ENCODE results near the gene MMS19.
"Not testable (repeated sequence)": the region's sequence is repeated elsewhere in the genome, so short reads cannot be mapped to it uniquely, and the experiment has no call there.

MMS19 gene

GRCh38 chr10:97498076-97498840 lies at the start of gene MMS19:
Gene MMS19 (minus strand): TSS chr10:97498422. CDS start chr10:97498384, 38 bp downstream.
- DNase-seq, result peak; percentile 100

GRCh38 chr10:97547962-97548361 lies 49.7 kb upstream of the MMS19 start:
- DNase-seq, result no peak

- DNase-seq, result no peak
These were observed 49.0 kb upstream of the MMS19 start for GRCh38 chr10:97547271-97547600.

- no peak for DNase-seq
These were observed 48.4 kb upstream of the MMS19 start for GRCh38 chr10:97546456-97547270.

- peak; percentile 32 for DNase-seq
These were observed 44.9 kb upstream of the MMS19 start for GRCh38 chr10:97543025-97543546.

- peak; percentile 24 for DNase-seq
These were observed 44.2 kb upstream of the MMS19 start for GRCh38 chr10:97542169-97543024.

GRCh38 chr10:97540669-97541500 lies 42.7 kb upstream of the MMS19 start:
- no peak for DNase-seq

GRCh38 chr10:97539523-97540200 lies 41.4 kb upstream of the MMS19 start:
- no peak for DNase-seq

- no peak for DNase-seq
These were observed 40.6 kb upstream of the MMS19 start for GRCh38 chr10:97538839-97539238.

GRCh38 chr10:97538411-97538810 lies 40.2 kb upstream of the MMS19 start:
- no peak for DNase-seq

GRCh38 chr10:97537186-97537869 lies 39.1 kb upstream of the MMS19 start:
- no peak for DNase-seq

- peak; percentile 21 for DNase-seq
These were observed 36.6 kb upstream of the MMS19 start for GRCh38 chr10:97534746-97535367.

- no peak for DNase-seq
These were observed 35.7 kb upstream of the MMS19 start for GRCh38 chr10:97533888-97534287.

- DNase-seq, result no peak
These were observed 34.9 kb upstream of the MMS19 start for GRCh38 chr10:97532935-97533671.

- no peak for DNase-seq
These were observed 33.3 kb upstream of the MMS19 start for GRCh38 chr10:97531401-97531986.

- DNase-seq, result no peak
These were observed 31.7 kb upstream of the MMS19 start for GRCh38 chr10:97529685-97530465.

- DNase-seq, result not testable (repeated sequence)
These were observed 30.7 kb upstream of the MMS19 start for GRCh38 chr10:97528876-97529275.

- DNase-seq, result no peak
These were observed 27.5 kb upstream of the MMS19 start for GRCh38 chr10:97525683-97526110.

All from stimulated activated naive CD4-positive, alpha-beta T cell treated with Interleukin-2 at 50 U/mL for 16 hours (primary cell).